Central memory CD8-positive, alpha-beta T cell (primary cell): ENCODE measurements around the gene SPACA6.
"Not testable (repeated sequence)": the region's sequence is repeated elsewhere in the genome, so short reads cannot be mapped to it uniquely, and the experiment has no call there.

Experiments
- ATAC-seq: fragments of 150-1000 bp; cut with Tn5 transposase; replicated peaks from 2 replicates; pipeline ENCODE4 v1.10.0; 2022; ENCODE audit warnings: mild to moderate bottlenecking, moderate FRiP score, moderate number of reproducible peaks; ENCODE audit not compliant: poor library complexity, severe bottlenecking; ENCODE audit errors: extremely low read depth
- DNase-seq, 2 donors: peaks; one replicate each; pipeline ENCODE4 v3.0.0; 2021; ENCODE audit warnings: low spot score in 2 of 2
- H3K27ac Mint-ChIP-seq: one replicate; pipeline ENCODE4 v1.8.0; 2022; ENCODE audit warnings: low read depth, mild to moderate bottlenecking, moderate library complexity, mixed read lengths
- H3K27me3 Mint-ChIP-seq: one replicate; pipeline ENCODE4 v1.8.0; 2022; ENCODE audit warnings: mixed read lengths
- H3K36me3 Mint-ChIP-seq: one replicate; pipeline ENCODE4 v1.8.0; 2022; ENCODE audit warnings: mild to moderate bottlenecking, moderate library complexity, mixed read lengths; ENCODE audit not compliant: insufficient read depth
- H3K4me1 Mint-ChIP-seq: one replicate; pipeline ENCODE4 v1.8.0; 2022; ENCODE audit warnings: mixed read lengths
- H3K4me3 Mint-ChIP-seq: one replicate; pipeline ENCODE4 v1.8.0; 2022; ENCODE audit warnings: mild to moderate bottlenecking, moderate library complexity, mixed read lengths
- H3K9me3 Mint-ChIP-seq: one replicate; pipeline ENCODE4 v1.8.0; 2022; ENCODE audit warnings: mixed read lengths

SPACA6 gene

GRCh38 chr19:51735759-51736449 lies 42.8 kb downstream of the SPACA6 start:
- Mint-ChIP-seq H3K9me3 (peaks cover 3% of the 10 kb centered on the region), H3K27me3 (peaks cover 33% of the 10 kb centered on the region), H3K4me1 (no peaks in the 10 kb centered on the region), H3K36me3 (no peaks in the 10 kb centered on the region), H3K27ac (no peak overlapping the region), H3K4me3 (no peak overlapping the region)
- no peak for ATAC-seq
- DNase-seq, result no peak

- DNase-seq (no peak), ATAC-seq (no peak)
- H3K9me3 Mint-ChIP-seq, result no peaks in the 10 kb centered on the region
- H3K27me3 Mint-ChIP-seq, result peaks cover 33% of the 10 kb centered on the region
- H3K4me1 Mint-ChIP-seq, result no peaks in the 10 kb centered on the region
- H3K36me3 Mint-ChIP-seq, result no peaks in the 10 kb centered on the region
- no peak overlapping the region for H3K27ac Mint-ChIP-seq
- H3K4me3 Mint-ChIP-seq, result no peak overlapping the region
These were observed 44.3 kb downstream of the SPACA6 start for GRCh38 chr19:51737389-51737788.

- H3K9me3 Mint-ChIP-seq, result no peaks in the 10 kb centered on the region
These were observed 44.8 kb downstream of the SPACA6 start for GRCh38 chr19:51737924-51738323.

GRCh38 chr19:51738523-51738922 lies 45.4 kb downstream of the SPACA6 start:
- not testable (repeated sequence) for ATAC-seq, H3K36me3 Mint-ChIP-seq, DNase-seq, H3K27ac Mint-ChIP-seq, H3K4me3 Mint-ChIP-seq, H3K4me1 Mint-ChIP-seq, H3K9me3 Mint-ChIP-seq
- peaks cover 44% of the 10 kb centered on the region for H3K27me3 Mint-ChIP-seq

More at GRCh38 chr19:51737924-51738323, 44.8 kb downstream of the SPACA6 start:
- H3K4me1 Mint-ChIP-seq, result no peaks in the 10 kb centered on the region
- no peak overlapping the region for H3K4me3 Mint-ChIP-seq
- ATAC-seq (no peak), DNase-seq (no peak)
- no peaks in the 10 kb centered on the region for H3K36me3 Mint-ChIP-seq
- peaks cover 38% of the 10 kb centered on the region for H3K27me3 Mint-ChIP-seq
- H3K27ac Mint-ChIP-seq, result no peak overlapping the region

GRCh38 chr19:51739466-51740213 lies 46.5 kb downstream of the SPACA6 start:
- Mint-ChIP-seq H3K9me3 (no peaks in the 10 kb centered on the region), H3K27me3 (peaks cover 50% of the 10 kb centered on the region), H3K36me3 (no peaks in the 10 kb centered on the region), H3K4me1 (no peaks in the 10 kb centered on the region), H3K4me3 (no peak overlapping the region), H3K27ac (no peak overlapping the region)
- ATAC-seq (no peak), DNase-seq (no peak)

- Mint-ChIP-seq H3K27ac (no peak overlapping the region), H3K27me3 (peaks cover 46% of the 10 kb centered on the region), H3K9me3 (no peaks in the 10 kb centered on the region), H3K36me3 (no peaks in the 10 kb centered on the region), H3K4me1 (no peaks in the 10 kb centered on the region), H3K4me3 (no peak overlapping the region)
- ATAC-seq (no peak), DNase-seq (no peak)
These were observed 47.2 kb downstream of the SPACA6 start for GRCh38 chr19:51740356-51740755.

GRCh38 chr19:51742789-51743188 lies 49.7 kb downstream of the SPACA6 start:
- no peak overlapping the region for H3K27ac Mint-ChIP-seq
- H3K4me3 Mint-ChIP-seq, result no peak overlapping the region
- DNase-seq (no peak), ATAC-seq (no peak)
- H3K36me3 Mint-ChIP-seq, result no peaks in the 10 kb centered on the region
- peaks cover 27% of the 10 kb centered on the region for H3K27me3 Mint-ChIP-seq
- no peaks in the 10 kb centered on the region for H3K4me1 Mint-ChIP-seq
- peaks cover 10% of the 10 kb centered on the region for H3K9me3 Mint-ChIP-seq

- no peak for ATAC-seq
- Mint-ChIP-seq H3K4me1 (no peaks in the 10 kb centered on the region), H3K27me3 (peaks cover 27% of the 10 kb centered on the region), H3K36me3 (no peaks in the 10 kb centered on the region), H3K9me3 (peaks cover 14% of the 10 kb centered on the region), H3K27ac (no peak overlapping the region), H3K4me3 (no peak overlapping the region)
- DNase-seq, result no peak
These were observed 50.3 kb downstream of the SPACA6 start for GRCh38 chr19:51743405-51743804.

- no peak for ATAC-seq
- no peak overlapping the region for H3K4me3 Mint-ChIP-seq
- H3K36me3 Mint-ChIP-seq, result no peaks in the 10 kb centered on the region
- H3K4me1 Mint-ChIP-seq, result no peaks in the 10 kb centered on the region
- peaks cover 29% of the 10 kb centered on the region for H3K27me3 Mint-ChIP-seq
- H3K27ac Mint-ChIP-seq, result no peak overlapping the region
- H3K9me3 Mint-ChIP-seq, result peaks cover 20% of the 10 kb centered on the region
- no peak for DNase-seq
These were observed 53.6 kb downstream of the SPACA6 start for GRCh38 chr19:51746731-51747130.

- H3K27ac Mint-ChIP-seq, result no peak overlapping the region
- H3K9me3 Mint-ChIP-seq, result peaks cover 20% of the 10 kb centered on the region
- H3K4me1 Mint-ChIP-seq, result no peaks in the 10 kb centered on the region
- no peak for DNase-seq
- peaks cover 18% of the 10 kb centered on the region for H3K27me3 Mint-ChIP-seq
- no peak for ATAC-seq
- no peak overlapping the region for H3K4me3 Mint-ChIP-seq
- H3K36me3 Mint-ChIP-seq, result no peaks in the 10 kb centered on the region
These were observed 56.8 kb downstream of the SPACA6 start for GRCh38 chr19:51749979-51750378.

GRCh38 chr19:51750400-51751094 lies 57.4 kb downstream of the SPACA6 start:
- Mint-ChIP-seq H3K27me3 (peaks cover 18% of the 10 kb centered on the region), H3K4me1 (no peaks in the 10 kb centered on the region), H3K9me3 (peaks cover 25% of the 10 kb centered on the region), H3K27ac (no peak overlapping the region), H3K36me3 (no peaks in the 10 kb centered on the region), H3K4me3 (no peak overlapping the region)
- DNase-seq (no peak), ATAC-seq (no peak)

GRCh38 chr19:51751655-51752054 lies 58.5 kb downstream of the SPACA6 start, which contains the start of gene FPR1:
FPR1 (minus strand) TSS chr19:51751878; CDS start chr19:51746994, 4,884 bp downstream.
- no peaks in the 10 kb centered on the region for H3K4me1 Mint-ChIP-seq
- no peak within 1 kb of the TSS for H3K27ac Mint-ChIP-seq
- H3K9me3 Mint-ChIP-seq, result peaks cover 26% of the 10 kb centered on the region
- no peaks in the 10 kb centered on the region for H3K36me3 Mint-ChIP-seq
- H3K4me3 Mint-ChIP-seq, result no peak within 1 kb of the TSS
- peaks cover 18% of the 10 kb centered on the region for H3K27me3 Mint-ChIP-seq
- no peak for DNase-seq
- no peak for ATAC-seq
